ENCODE data around the gene CCDC117.
"Not testable (repeated sequence)": the region's sequence is repeated elsewhere in the genome, so short reads cannot be mapped to it uniquely, and the experiment has no call there.

Gene CCDC117, protein sequence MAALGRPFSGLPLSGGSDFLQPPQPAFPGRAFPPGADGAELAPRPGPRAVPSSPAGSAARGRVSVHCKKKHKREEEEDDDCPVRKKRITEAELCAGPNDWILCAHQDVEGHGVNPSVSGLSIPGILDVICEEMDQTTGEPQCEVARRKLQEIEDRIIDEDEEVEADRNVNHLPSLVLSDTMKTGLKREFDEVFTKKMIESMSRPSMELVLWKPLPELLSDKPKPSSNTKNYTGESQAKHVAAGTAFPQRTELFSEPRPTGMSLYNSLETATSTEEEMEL

DNA sequence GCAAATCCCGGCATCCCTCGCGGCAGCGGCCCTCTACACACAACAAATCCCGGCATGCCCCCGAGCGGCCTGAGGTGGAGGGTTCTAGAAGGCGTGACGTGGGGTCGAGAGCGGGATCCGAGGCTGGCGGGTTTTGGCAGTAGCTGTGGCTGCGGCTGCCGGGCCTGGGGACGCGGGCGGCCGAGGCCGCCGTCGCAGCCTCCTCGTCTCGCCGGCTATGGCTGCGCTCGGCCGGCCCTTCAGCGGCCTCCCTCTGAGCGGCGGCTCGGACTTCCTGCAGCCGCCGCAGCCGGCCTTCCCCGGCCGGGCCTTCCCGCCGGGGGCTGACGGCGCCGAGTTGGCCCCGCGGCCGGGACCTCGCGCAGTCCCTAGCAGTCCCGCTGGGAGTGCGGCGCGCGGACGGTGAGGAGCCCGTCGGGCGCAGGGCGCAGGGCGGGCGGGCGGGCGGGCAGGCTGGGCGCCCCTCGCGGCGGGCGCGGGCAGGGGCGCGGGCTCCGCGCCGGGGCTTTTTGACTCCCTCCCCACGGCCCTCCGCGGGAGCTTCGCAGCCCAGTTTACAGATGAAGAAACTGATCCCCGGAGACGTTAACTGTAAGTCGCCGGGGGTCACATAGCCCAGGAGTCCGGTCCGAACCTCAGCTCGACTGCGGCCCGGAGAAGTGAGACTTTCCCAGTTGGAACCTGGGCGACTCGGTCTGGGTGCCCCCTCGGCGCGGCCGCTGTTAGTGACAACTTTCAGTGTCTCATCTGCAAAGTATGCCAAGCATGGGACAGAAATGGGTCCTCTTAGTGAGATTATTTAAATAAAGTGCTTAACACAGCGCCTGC is at the start of gene CCDC117:
TSS of gene CCDC117 (plus strand) at position 63 of the 828 bp plus-strand sequence. CDS start at position 218, 155 bp downstream.
- H3K4me1 Mint-ChIP-seq (ENCODE audit: low read depth), result peaks cover 34% of the 10 kb centered on the region
- H3K27ac Mint-ChIP-seq, result peak within 1 kb of the TSS; percentile 99
- no peaks in the 10 kb centered on the region for H3K27me3 Mint-ChIP-seq
- H3K4me3 Mint-ChIP-seq, result peak within 1 kb of the TSS; percentile 99
- H3K9me3 Mint-ChIP-seq (ENCODE audit: low read depth), result no peaks in the 10 kb centered on the region
- H3K36me3 Mint-ChIP-seq, result peaks cover 4% of the 10 kb centered on the region

DNA sequence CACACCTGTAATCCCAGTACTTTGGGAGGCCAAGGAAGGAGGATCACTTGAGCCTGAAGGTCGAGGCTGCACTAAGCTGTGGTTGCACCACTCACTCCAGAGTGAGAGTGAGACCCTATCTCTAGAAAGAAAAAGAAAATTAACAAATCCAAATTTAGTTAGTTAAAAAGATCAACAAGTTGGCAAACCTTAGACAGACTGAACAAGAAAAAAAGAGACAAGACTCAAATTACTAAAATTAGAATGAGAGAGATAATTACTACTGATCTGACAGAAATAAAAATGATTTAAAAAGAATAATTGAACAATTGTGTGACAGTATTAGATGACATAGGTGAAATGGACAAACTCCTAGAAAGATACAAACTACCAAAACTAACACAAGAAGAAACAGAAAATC is 44.5 kb upstream of the CCDC117 start:
- Mint-ChIP-seq H3K4me1 (ENCODE audit: low read depth) (no peaks in the 10 kb centered on the region), H3K9me3 (ENCODE audit: low read depth) (no peaks in the 10 kb centered on the region), H3K4me3 (no peak overlapping the region), H3K27ac (no peak overlapping the region), H3K36me3 (peaks cover 13% of the 10 kb centered on the region), H3K27me3 (no peaks in the 10 kb centered on the region)

DNA sequence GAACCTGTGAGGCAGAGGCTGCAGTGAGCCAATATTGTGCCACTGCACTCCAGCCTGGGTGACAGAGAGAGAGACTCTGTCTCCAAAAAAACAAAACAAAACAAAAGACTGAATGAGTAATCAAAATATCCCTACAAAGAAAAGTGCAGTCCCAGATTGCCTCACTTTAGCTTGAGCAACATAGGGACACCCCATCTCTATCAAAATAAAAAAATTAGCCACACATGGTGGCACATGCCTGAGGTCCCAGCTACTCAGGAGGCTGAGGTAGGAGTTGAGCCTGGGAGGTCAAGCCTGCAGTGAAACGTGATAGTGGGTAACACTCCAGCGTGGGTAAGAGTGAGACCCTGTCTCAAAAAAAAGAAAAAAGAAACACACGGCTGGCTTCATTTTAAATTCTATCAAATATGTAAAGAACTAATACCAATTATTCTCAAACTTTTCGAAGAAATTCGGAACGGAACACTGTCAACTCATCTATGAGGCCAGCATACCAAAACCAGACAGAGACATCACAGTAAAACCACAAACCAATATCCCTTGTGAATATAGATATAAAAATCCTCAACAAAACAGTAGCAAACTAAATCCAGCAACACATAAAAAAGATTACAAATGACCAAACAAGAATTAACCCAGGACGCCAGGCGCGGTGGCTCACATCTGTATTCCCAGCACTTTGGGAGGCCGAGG is 43.7 kb upstream of the CCDC117 start:
- H3K4me3 Mint-ChIP-seq, result no peak overlapping the region
- peaks cover 11% of the 10 kb centered on the region for H3K36me3 Mint-ChIP-seq
- H3K27me3 Mint-ChIP-seq, result no peaks in the 10 kb centered on the region
- no peak overlapping the region for H3K27ac Mint-ChIP-seq
- no peaks in the 10 kb centered on the region for H3K4me1 Mint-ChIP-seq (ENCODE audit: low read depth)
- no peaks in the 10 kb centered on the region for H3K9me3 Mint-ChIP-seq (ENCODE audit: low read depth)

DNA sequence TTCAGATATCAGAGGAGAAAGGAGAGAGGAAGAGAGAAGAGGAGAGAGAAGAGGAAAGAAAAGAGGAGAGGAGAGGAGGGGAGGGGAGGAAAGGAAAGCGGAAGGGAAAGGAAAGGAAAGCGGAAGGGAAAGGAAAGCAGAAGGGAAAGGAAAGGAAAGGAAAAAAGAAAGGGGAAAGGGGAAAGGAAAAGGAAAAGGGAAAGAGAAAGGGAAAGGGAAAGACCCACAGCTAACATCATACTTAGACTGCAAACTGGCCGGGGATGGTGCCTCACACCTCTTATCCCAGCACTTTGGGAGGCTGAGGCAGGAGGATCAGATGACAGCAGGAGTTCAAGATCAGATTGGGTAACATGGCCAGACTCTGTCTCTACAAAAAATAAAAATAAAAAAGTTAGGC is 42.3 kb upstream of the CCDC117 start:
- Mint-ChIP-seq H3K36me3 (peaks cover 4% of the 10 kb centered on the region), H3K4me3 (no peak overlapping the region)

DNA sequence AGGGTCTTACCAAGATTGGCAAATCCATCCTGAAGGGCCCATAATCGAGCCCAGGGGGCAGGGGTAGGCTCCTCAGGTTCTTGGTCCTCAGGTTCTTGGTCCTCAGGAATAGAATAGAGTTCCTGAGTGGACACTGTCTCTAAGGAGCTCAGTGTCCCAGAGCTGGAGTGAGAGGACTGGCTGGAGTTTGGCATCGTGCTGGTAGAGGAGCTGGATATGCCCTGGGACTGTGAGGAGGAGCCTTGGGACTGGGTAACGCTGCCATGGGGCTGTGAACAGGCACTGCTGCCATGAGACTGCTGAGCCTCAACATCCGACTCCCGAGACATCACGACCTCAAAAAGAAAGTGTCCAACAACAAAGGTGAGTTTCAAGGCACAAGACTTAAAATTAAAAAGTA is 38.1 kb upstream of the CCDC117 start:
- Mint-ChIP-seq H3K27me3 (no peaks in the 10 kb centered on the region), H3K9me3 (ENCODE audit: low read depth) (no peaks in the 10 kb centered on the region), H3K4me1 (ENCODE audit: low read depth) (no peaks in the 10 kb centered on the region), H3K27ac (no peak overlapping the region), H3K36me3 (no peaks in the 10 kb centered on the region), H3K4me3 (no peak overlapping the region)

More for the DNA sequence above, 42.3 kb upstream of the CCDC117 start:
- Mint-ChIP-seq H3K27ac (no peak overlapping the region), H3K27me3 (no peaks in the 10 kb centered on the region), H3K4me1 (ENCODE audit: low read depth) (no peaks in the 10 kb centered on the region), H3K9me3 (ENCODE audit: low read depth) (no peaks in the 10 kb centered on the region)

DNA sequence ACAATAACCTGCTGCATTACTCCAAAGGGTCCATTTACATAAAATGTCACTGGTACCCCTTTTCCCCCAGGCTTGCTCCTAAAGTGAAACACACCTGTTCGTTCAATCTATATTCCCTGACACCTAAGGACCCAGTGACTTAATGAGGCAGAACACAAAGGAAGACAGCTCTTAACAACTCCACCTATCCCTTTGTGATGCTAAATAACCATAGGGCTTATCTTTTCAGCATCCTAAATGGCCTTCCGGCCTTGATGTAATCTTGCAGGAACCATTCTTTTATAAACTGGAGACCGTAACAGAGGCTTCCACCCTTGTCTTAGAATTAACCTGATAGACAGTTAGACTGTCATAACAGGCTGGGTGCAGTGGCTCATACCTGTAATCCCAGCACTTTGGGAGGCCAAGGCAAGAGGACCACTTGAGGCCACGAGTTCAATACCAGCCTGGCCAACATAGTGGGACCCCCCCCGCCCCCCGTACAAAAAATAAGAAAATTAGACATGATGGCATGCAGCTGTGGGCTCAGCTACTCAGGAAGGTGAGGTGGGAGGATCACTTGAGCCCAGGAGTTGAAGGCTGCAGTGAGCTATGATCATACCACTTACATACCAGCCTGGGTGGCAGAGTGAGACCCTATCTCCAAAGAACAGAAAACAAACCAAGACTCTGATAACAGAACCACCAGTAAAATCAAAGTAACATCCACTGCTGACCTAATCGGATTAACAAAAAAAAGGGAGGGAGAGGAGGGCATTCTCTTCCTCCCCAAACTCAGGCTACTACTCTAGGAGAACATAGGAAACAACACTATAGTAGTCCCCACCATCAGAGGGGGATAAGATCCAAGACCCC is 36.0 kb upstream of the CCDC117 start:
- Mint-ChIP-seq H3K27ac (no peak overlapping the region), H3K4me1 (ENCODE audit: low read depth) (peaks cover 6% of the 10 kb centered on the region), H3K36me3 (no peaks in the 10 kb centered on the region), H3K4me3 (no peak overlapping the region), H3K9me3 (ENCODE audit: low read depth) (no peaks in the 10 kb centered on the region), H3K27me3 (no peaks in the 10 kb centered on the region)

DNA sequence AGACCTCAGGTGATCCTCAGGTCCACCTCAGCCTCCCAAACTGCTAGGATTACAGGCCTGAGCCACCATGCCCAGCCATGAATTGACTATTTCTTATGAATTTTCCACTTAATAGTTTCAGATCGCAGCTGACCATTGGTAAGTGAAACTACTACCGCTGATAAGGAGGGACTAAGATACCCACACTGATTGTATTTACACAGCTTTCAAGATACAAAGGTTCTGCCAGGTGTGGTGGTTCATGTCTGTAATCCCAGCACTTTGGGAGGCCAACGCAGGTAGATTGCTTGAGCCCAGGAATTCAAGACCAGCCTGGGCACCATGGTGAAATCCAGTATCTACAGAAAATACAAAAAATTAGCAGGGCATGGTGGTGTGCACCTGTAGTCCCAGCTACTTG is 34.8 kb upstream of the CCDC117 start:
- H3K27ac Mint-ChIP-seq, result no peak overlapping the region
- peaks cover 15% of the 10 kb centered on the region for H3K4me1 Mint-ChIP-seq (ENCODE audit: low read depth)
- H3K4me3 Mint-ChIP-seq, result no peak overlapping the region
- no peaks in the 10 kb centered on the region for H3K27me3 Mint-ChIP-seq
- H3K36me3 Mint-ChIP-seq, result no peaks in the 10 kb centered on the region
- H3K9me3 Mint-ChIP-seq (ENCODE audit: low read depth), result no peaks in the 10 kb centered on the region

DNA sequence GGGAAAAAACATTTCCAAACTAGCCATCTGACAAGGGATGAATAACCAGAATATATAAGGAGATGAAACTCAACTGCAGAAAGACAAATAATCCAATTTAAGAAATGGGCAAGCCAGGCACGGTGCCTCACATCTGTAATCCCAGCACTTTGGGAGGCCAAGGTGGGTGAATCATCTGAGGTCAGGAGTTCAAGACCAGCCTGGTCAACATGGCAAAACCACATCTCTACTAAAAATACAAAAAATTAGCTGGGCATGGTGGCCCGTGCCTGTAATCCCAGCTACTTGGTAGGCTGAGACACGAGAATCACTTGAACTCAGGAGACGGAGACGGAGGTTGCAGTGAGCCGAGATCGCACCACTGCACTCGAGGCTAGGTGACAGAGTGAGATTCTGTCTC is 33.6 kb upstream of the CCDC117 start:
- H3K36me3 Mint-ChIP-seq, H3K27ac Mint-ChIP-seq: not testable (repeated sequence)

DNA sequence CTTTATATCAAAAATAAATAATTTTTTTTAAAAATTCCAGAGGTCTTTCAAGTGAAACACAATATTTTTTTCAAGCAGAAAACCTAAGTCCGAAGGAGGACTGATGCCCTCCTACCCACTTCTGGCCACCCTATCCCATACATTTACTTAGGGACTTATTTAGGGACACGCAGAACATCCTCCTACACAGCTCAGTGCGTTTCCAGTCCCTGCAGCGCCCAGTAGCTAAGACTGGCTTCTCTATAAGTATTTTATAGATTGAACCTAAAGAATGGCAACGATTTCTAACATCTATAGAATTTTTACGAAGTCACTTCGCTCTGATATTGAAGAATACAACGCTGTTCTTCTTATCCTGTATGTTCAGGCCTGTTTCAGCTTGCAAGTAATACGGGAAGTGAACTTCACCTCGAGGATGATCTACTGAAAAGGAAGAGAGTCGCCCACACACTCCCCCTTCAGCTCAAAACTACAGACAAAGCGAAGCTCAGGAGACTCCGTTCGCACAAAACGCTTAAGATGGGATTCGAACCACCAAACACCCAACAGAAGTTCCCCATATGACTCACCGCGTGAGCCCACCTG is 31.2 kb upstream of the CCDC117 start:
- H3K27ac Mint-ChIP-seq, result peak overlapping the region; percentile 91
- H3K36me3 Mint-ChIP-seq, result peaks cover 2% of the 10 kb centered on the region
- H3K4me1 Mint-ChIP-seq (ENCODE audit: low read depth), result peaks cover 24% of the 10 kb centered on the region
- peak overlapping the region; percentile 92 for H3K4me3 Mint-ChIP-seq
- no peaks in the 10 kb centered on the region for H3K27me3 Mint-ChIP-seq
- H3K9me3 Mint-ChIP-seq (ENCODE audit: low read depth), result no peaks in the 10 kb centered on the region

More for the DNA sequence above, 33.6 kb upstream of the CCDC117 start:
- not testable (repeated sequence) for H3K27me3 Mint-ChIP-seq; H3K4me3 Mint-ChIP-seq; H3K9me3 Mint-ChIP-seq (ENCODE audit: low read depth)
- peaks cover 24% of the 10 kb centered on the region for H3K4me1 Mint-ChIP-seq (ENCODE audit: low read depth)

DNA sequence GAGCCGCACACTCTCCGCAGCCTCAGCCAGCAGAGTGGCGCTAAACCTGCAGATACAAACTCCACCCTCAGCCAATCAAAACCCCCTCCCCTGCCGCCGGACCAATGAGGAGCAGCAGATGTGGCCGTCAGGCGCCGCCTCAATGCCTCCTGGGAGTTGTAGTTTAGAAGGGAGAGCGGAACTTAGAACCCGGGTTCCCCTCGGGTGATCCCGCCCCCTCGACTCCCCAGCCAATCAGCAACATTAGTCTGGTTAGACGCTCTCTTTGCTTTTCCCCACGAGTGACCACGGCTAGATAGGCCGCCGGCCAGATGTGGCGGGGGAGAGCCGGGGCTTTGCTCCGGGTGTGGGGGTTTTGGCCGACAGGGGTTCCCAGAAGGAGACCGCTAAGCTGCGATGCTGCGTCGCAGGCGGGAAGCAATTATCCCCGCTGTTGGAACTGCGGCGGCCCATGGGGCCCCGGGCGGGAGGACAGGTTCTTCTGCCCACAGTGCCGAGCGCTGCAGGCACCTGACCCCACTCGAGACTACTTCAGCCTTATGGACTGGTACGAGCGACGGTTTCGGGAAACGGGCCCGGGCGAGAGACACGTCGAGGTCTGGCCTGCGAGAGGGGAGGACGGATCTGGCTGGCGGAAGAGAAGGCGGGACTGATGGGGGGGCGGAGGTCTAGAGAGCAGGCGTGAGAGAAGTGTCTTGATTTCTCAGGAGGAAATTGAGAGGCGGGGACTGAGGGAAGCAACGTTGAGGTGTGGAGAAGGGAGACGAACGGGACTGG is 30.5 kb upstream of the CCDC117 start, which contains the start of the genes CHEK2 and HSCB:
TSS of gene CHEK2 (minus strand) at position 36 of the 777 bp plus-strand sequence. CDS start 7,099 bp downstream, outside the sequence.
TSS of gene HSCB (plus strand) at position 255 of the 777 bp plus-strand sequence. CDS start at position 312, 57 bp downstream.
- H3K9me3 Mint-ChIP-seq (ENCODE audit: low read depth), result no peaks in the 10 kb centered on the region
- no peaks in the 10 kb centered on the region for H3K27me3 Mint-ChIP-seq
- peaks cover 2% of the 10 kb centered on the region for H3K36me3 Mint-ChIP-seq
- peak within 1 kb of the TSS; percentile 92 for H3K4me3 Mint-ChIP-seq
- peaks cover 24% of the 10 kb centered on the region for H3K4me1 Mint-ChIP-seq (ENCODE audit: low read depth)
- H3K27ac Mint-ChIP-seq, result peak within 1 kb of the TSS; percentile 91

DNA sequence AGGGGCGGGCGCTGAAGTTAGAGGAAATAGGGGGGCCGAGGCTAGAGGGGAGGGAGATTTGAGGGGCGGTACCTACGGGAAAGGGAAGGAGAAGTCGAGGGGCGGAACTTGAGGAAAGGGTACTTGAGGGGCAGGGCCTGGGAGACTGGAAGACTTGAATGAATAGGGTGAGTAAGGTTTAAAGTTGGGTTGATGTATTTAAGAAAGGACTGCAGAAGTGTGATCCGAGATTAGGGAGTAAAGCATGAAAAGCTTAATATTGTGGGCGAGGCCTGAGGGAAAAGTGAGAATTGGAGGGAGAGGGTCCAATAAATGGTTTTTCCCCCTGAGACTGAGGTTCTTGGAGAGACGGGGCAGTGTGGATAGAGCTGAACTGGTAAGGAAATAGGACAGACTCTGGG is 29.9 kb upstream of the CCDC117 start:
- H3K4me1 Mint-ChIP-seq (ENCODE audit: low read depth), result peaks cover 24% of the 10 kb centered on the region

DNA sequence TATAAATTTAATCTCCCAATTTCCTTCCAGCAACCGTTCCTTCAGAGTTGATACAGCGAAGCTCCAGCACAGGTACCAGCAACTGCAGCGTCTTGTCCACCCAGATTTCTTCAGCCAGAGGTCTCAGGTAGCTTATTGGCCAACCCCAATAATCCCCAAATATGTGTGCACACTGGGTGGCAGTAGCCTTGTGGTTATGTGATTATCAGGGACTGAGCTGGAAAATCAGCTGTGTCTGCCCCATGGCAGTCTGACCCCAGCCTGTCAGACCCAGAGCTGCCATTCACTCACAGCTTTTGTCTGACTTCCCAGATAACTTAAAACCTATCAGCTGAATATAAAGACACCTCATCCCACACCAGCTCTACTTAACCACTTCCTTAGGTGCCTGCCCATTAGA is 28.6 kb upstream of the CCDC117 start:
- Mint-ChIP-seq H3K9me3 (ENCODE audit: low read depth) (no peaks in the 10 kb centered on the region), H3K4me3 (no peak overlapping the region), H3K27ac (no peak overlapping the region), H3K36me3 (peaks cover 5% of the 10 kb centered on the region), H3K27me3 (no peaks in the 10 kb centered on the region), H3K4me1 (ENCODE audit: low read depth) (peaks cover 26% of the 10 kb centered on the region)

More for the DNA sequence above, 29.9 kb upstream of the CCDC117 start:
- peak overlapping the region; percentile 91 for H3K27ac Mint-ChIP-seq
- H3K36me3 Mint-ChIP-seq, result peaks cover 2% of the 10 kb centered on the region
- no peaks in the 10 kb centered on the region for H3K27me3 Mint-ChIP-seq
- no peaks in the 10 kb centered on the region for H3K9me3 Mint-ChIP-seq (ENCODE audit: low read depth)
- peak overlapping the region; percentile 92 for H3K4me3 Mint-ChIP-seq

DNA sequence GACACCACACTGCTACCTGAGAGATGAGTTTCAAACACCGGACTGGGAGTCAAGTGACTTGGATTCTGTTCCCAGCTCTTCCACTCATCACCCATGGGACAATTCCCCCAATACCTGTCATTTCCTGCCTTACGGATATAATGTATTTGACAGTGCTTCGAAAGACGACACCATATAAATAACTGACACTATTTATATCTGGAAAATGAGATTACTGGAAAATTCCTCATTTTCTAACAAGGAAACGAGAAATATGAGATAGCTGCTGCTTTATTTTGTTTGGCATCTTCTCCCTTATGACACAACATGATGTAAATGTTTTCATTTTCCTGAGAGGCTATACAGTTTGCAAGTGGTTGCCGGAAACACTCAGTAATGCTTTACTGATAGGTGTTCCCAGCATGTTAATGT is 22.0 kb upstream of the CCDC117 start:
- H3K36me3 Mint-ChIP-seq, result peaks cover 7% of the 10 kb centered on the region

More for the DNA sequence above, 22.0 kb upstream of the CCDC117 start:
- H3K4me1 Mint-ChIP-seq (ENCODE audit: low read depth), result peaks cover 6% of the 10 kb centered on the region
- no peak overlapping the region for H3K27ac Mint-ChIP-seq
- no peaks in the 10 kb centered on the region for H3K9me3 Mint-ChIP-seq (ENCODE audit: low read depth)
- H3K4me3 Mint-ChIP-seq, result no peak overlapping the region
- H3K27me3 Mint-ChIP-seq, result no peaks in the 10 kb centered on the region
